ENCODE results near the gene PNPLA2.

PNPLA2 gene

GRCh38 chr11:855330-855674, 36.6 kb downstream of the PNPLA2 start:
- no peak overlapping the region for H3K27ac ChIP-seq
- TF ChIP-seq CTCF (IDR thresholded peaks at IDR 0.05) (no peak), ZFX (IDR thresholded peaks at IDR 0.05; ENCODE audit: borderline replicate concordance) (no peak)

DNA sequence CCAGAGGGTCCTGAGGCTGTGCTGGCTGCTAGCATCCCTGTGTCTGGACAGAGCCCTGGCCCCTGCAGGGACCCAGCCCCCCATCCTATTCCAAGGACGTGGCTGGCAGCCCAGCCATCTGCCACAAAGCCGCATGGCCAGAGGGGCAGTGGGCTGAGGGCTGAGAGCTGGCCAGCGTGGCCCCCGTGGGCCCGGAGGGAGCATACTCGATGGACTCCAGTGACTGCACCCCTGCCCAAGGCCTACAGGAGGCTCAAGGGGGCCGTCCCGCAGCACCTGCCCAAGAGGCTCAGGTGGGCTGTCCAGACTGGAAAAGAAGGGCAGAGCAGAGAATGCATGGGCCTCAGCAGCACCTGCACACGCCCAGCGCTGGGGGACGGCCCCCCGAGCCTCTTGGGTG, 37.1 kb downstream of the PNPLA2 start:
- TF ChIP-seq CTCF (IDR thresholded peaks at IDR 0.05) (no peak), ZFX (IDR thresholded peaks at IDR 0.05; ENCODE audit: borderline replicate concordance) (no peak)
- no peak overlapping the region for H3K27ac ChIP-seq

- no peak for TF ChIP-seq ZFX (IDR thresholded peaks at IDR 0.05; ENCODE audit: borderline replicate concordance)
- TF ChIP-seq CTCF (IDR thresholded peaks at IDR 0.05): no peak
- peak overlapping the region; percentile 25; the same call in 1 of the 2 replicates for H3K27ac ChIP-seq
These were observed 37.7 kb downstream of the PNPLA2 start for GRCh38 chr11:856397-856796.

DNA sequence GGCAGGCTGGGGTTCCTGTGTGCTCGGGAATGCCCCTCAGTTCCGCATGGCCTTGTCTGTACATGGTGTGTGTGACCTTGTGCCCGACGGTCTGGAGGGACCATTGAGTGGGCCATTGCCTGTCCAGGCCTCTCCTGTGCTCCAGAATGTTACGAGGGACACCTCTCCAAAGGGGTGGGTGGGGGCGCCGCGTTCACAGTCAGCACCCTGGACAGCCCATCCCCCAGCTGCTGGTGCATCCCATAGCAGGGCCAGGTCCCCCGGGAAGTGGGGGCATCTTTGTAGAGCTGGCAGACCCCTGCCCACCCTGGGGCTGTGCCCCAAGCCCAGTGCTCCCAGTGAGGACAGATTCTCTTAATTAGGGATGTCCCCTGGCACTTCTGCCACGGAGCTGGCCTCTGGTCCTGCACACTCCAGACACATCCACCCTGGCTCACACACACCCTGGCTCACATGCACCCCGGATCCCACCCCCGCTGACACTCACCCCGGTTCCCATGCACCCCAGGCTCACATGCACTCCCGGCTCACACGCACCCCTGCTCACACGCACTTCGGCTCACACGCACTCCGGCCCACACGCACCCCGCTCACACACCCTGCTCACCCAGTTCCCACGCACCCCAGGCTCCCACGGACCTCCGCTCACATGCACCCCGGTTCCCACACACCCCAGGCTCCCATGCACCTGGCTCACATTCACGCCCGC, 39.5 kb downstream of the PNPLA2 start:
- TF ChIP-seq ZFX (IDR thresholded peaks at IDR 0.05; ENCODE audit: borderline replicate concordance): no peak
- TF ChIP-seq CTCF (IDR thresholded peaks at IDR 0.05): no peak
- 0 out of 2 replicates have a peak overlapping the region, but pooled peaks have one; percentile 25 for H3K27ac ChIP-seq

DNA sequence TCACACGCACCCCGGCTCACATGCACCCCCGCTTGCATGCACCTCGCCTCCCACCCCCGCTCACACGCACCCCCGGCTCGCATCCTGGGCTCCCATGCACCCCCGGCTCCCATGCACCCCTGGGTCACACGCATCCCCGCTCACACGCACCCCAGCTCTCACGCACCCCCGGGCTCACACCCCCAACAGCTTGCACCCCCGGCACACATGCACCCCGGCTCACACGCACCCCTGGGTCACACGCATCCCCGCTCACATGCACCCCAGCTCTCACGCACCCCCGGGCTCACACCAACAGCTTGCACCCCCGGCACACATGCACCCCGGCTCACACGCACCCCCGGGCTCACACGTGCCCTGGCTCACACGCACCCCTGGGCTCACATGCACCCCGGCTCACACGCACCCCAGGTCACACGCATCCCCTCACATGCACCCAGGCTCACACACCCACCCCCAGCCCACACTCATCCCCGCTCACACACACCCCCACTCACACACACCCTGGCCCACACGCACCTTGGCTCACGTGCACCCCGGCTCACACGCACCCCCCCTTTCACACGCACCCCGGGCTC, 40.1 kb downstream of the PNPLA2 start:
- no peak overlapping the region for H3K27ac ChIP-seq
- TF ChIP-seq CTCF (IDR thresholded peaks at IDR 0.05) (no peak), ZFX (IDR thresholded peaks at IDR 0.05; ENCODE audit: borderline replicate concordance) (no peak)

DNA sequence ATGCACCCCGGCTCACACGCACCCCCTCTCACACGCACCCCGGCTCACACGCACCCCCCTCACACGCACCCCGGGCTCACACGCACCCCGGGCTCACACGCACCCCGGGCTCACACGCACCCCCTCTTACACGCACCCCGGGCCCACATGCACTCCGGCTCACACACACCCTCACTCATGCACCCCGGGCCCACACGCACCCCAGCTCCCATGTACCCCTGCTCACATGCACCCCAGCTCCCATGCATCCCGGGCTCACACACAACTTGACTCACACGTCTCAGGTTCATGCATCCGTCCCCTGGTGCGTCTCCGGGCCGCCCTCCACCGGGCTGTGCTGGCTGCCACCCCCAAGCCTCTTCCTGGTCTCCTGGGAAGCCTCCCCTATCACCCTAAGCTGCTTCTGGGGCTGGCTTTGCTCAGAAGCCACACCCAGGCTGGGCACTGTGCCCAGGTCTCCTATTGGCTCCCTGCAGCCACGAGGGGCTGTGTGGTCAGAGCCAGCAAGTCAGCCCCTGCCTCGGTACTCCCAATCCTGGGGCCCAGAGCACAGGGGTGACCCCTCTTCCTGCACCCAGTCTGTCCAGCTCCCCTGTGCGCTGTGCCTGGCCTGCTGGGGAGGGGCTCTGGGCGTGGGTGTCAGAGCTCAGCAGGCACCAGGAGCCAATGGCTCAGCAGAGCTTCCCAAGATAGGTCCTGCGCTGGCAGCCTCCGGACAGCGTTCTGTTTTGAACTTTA, 40.8 kb downstream of the PNPLA2 start:
- H3K27ac ChIP-seq: peak overlapping the region; percentile 71
- no peak for TF ChIP-seq ZFX (IDR thresholded peaks at IDR 0.05; ENCODE audit: borderline replicate concordance)
- no peak for TF ChIP-seq CTCF (IDR thresholded peaks at IDR 0.05)
